ENCODE measurements around the gene FRMD1. TPM values are rescaled to one million over a fixed set of nuclear protein-coding genes. Genes with fewer than 3 reads are reported as not detected.

FRMD1 gene
- total and polyA plus RNA-seq, 2 donors (not counting 1 experiment from before 2014, with no cell fraction given), result not detected

DNA sequence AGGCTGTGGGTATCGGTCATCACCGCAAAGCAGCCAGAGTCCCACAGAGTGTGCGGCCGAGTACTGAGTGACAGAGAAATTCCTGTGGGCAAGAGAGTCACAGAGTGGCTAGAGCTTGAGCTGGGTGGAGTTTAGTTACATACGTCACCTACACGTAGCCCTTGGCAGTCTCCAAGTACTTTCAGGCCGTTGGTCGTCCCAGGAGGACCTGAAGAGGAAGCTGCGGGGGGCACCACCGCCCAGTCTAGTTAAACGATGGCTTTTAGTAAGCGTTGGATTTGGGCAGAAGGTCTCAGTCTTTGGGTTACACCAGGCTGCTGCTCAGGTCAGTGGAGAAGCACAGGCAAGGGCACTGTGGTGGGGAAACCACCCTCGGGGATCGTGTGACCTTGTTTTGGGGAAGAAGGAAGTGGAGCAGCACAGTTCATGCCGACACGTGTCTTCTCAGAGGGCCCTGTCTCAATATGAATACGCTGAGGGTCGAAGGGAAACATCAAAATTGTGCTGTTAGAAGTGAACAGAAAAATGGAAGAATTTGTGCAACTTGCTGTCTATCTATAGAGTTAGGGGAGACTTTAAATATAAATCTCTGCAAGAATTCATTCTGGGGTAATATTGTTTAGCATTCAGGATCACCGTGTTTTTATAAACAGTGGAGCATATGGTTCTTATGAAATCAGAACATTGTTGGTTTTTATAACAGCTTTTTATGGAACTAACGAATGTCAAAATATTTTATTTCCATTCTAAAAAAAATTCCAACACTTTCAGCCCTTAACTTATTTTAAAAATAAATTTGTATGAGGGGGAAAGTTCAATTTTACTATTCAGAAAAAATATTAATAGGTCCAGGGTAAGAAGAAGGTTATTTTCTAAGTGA, 52.9 kb downstream of the FRMD1 start:
- ChIA-PET CTCF (no interaction called here), POLR2A (no interaction called here)
- Histone ChIP-seq H3K4me1 (ENCODE audit: control insufficient read depth in 2 of 2, insufficient read depth in 2 of 2, low read length in 2 of 2) (no peaks in the 10 kb centered on the region), H3K79me2 (ENCODE audit: control insufficient read depth, insufficient read depth, low read length) (no peaks in the 10 kb centered on the region), H3K4me3 (ENCODE audit: control extremely low read depth in 1 of 5, extremely low read depth in 1 of 5, insufficient read depth in 1 of 5, low read depth in 2 of 5, low read length in 4 of 5) (no peak overlapping the region), H3K36me3 (replicated peaks in 1 of 2; ENCODE audit: control extremely low read depth in 1 of 2, control insufficient read depth in 1 of 2, extremely low read depth in 1 of 2, insufficient read depth in 2 of 2, low read length in 1 of 2) (no peaks in the 10 kb centered on the region), H3K27ac (ENCODE audit: low read length in 2 of 2) (no peak overlapping the region), H3K9me3 (ENCODE audit: control extremely low read depth in 1 of 3, control insufficient read depth in 2 of 3, insufficient read depth in 1 of 3, low read length in 2 of 3) (peaks cover 0 to 5% (median 0%) of the 10 kb centered on the region in 3 donors), H3K27me3 (replicated peaks in 1 of 4; ENCODE audit: control extremely low read depth in 1 of 4, control insufficient read depth in 3 of 4, insufficient read depth in 4 of 4, low read length in 3 of 4) (no peaks in the 10 kb centered on the region), H3K9ac (ENCODE audit: low read length) (no peak overlapping the region), H2AFZ (ENCODE audit: insufficient read depth, low read depth, low read length, poor library complexity, severe bottlenecking) (no peak overlapping the region), H3K4me2 (replicated peaks; ENCODE audit: low read depth, low read length, poor library complexity, severe bottlenecking) (no peak overlapping the region), H4K20me1 (ENCODE audit: control insufficient read depth, insufficient read depth, low read length, poor library complexity, severe bottlenecking) (no peaks in the 10 kb centered on the region)
- no peak overlapping the region for H3K4me3 Mint-ChIP-seq
- H3K27ac Mint-ChIP-seq, result no peak overlapping the region
- intact Hi-C loops (cut with micrococcal nuclease), result no loop called here
- no peak for DNase-seq
- ATAC-seq (ENCODE audit: low read depth), result no peak
- no peaks in the 10 kb centered on the region for H3K9me3 Mint-ChIP-seq (ENCODE audit: insufficient read depth)
- H3K27me3 Mint-ChIP-seq, result no peaks in the 10 kb centered on the region
- 84% methylated on average over 17 of the region's 20 CpGs for WGBS (ENCODE audit: insufficient coverage)
- TF ChIP-seq, protein P1, sequence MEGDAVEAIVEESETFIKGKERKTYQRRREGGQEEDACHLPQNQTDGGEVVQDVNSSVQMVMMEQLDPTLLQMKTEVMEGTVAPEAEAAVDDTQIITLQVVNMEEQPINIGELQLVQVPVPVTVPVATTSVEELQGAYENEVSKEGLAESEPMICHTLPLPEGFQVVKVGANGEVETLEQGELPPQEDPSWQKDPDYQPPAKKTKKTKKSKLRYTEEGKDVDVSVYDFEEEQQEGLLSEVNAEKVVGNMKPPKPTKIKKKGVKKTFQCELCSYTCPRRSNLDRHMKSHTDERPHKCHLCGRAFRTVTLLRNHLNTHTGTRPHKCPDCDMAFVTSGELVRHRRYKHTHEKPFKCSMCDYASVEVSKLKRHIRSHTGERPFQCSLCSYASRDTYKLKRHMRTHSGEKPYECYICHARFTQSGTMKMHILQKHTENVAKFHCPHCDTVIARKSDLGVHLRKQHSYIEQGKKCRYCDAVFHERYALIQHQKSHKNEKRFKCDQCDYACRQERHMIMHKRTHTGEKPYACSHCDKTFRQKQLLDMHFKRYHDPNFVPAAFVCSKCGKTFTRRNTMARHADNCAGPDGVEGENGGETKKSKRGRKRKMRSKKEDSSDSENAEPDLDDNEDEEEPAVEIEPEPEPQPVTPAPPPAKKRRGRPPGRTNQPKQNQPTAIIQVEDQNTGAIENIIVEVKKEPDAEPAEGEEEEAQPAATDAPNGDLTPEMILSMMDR (IDR thresholded peaks at IDR 0.05), result no peak
- TF ChIP-seq EZH2 (IDR thresholded peaks at IDR 0.05; ENCODE audit: borderline replicate concordance, insufficient read depth, low read depth, low read length, poor library complexity, severe bottlenecking), result no peak
- H3K4me1 Mint-ChIP-seq, result no peaks in the 10 kb centered on the region

DNA sequence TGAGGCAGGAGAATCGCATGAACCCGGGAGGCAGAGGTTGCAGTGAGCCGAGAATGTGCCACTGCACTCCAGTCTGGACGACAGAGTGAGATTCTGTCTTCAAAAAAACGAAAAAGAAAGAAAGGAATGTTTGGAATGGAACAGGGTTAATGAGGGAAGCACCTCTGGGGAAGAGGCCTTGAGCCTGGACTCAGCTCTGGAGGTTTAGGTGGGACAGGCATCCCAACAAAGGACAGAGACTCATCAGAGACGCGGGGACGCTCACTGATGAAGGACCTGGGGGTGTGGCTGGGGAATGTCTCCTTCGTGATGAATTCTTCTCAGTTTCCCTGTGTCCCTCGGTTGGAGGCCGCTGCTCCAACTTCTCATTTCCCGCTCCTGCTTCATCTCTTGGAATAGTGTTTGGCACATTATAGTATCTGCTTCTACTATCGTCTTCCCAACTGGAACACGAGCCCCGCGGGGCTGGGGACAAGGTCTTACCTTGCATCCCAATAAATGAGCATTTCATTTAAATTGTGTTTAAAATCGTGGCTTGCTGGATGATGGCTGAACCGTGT, 54.0 kb downstream of the FRMD1 start:
- no peak overlapping the region for H3K4me2 ChIP-seq (replicated peaks; ENCODE audit: low read depth, low read length, poor library complexity, severe bottlenecking)
- no peaks in the 10 kb centered on the region for H4K20me1 ChIP-seq (ENCODE audit: control insufficient read depth, insufficient read depth, low read length, poor library complexity, severe bottlenecking)
- TF ChIP-seq EZH2 (IDR thresholded peaks at IDR 0.05; ENCODE audit: borderline replicate concordance, insufficient read depth, low read depth, low read length, poor library complexity, severe bottlenecking), result no peak
- TF ChIP-seq, protein P1 (IDR thresholded peaks at IDR 0.05), result no peak
- intact Hi-C loops (cut with micrococcal nuclease), result no loop called here
- no peak overlapping the region for H3K4me3 ChIP-seq (ENCODE audit: control extremely low read depth in 1 of 5, extremely low read depth in 1 of 5, insufficient read depth in 1 of 5, low read depth in 2 of 5, low read length in 4 of 5)
- no peak overlapping the region for H3K27ac Mint-ChIP-seq
- peaks cover 2% of the 10 kb centered on the region for H3K9me3 Mint-ChIP-seq (ENCODE audit: insufficient read depth)
- H3K4me3 Mint-ChIP-seq, result no peak overlapping the region
- H2AFZ ChIP-seq (ENCODE audit: insufficient read depth, low read depth, low read length, poor library complexity, severe bottlenecking), result no peak overlapping the region
- POLR2A ChIA-PET, result no interaction called here
- H3K27me3 Mint-ChIP-seq, result no peaks in the 10 kb centered on the region
- WGBS (ENCODE audit: insufficient coverage), result 93% methylated on average over 11 of the region's 18 CpGs
- no peaks in the 10 kb centered on the region for H3K36me3 ChIP-seq (replicated peaks in 1 of 2; ENCODE audit: control extremely low read depth in 1 of 2, control insufficient read depth in 1 of 2, extremely low read depth in 1 of 2, insufficient read depth in 2 of 2, low read length in 1 of 2)
- H3K27ac ChIP-seq (ENCODE audit: low read length in 2 of 2), result no peak overlapping the region
- H3K79me2 ChIP-seq (ENCODE audit: control insufficient read depth, insufficient read depth, low read length), result no peaks in the 10 kb centered on the region
- H3K4me1 ChIP-seq (ENCODE audit: control insufficient read depth in 2 of 2, insufficient read depth in 2 of 2, low read length in 2 of 2), result no peaks in the 10 kb centered on the region
- ATAC-seq (ENCODE audit: low read depth), result no peak
- CTCF ChIA-PET, result no interaction called here
- DNase-seq, result no peak
- H3K4me1 Mint-ChIP-seq, result no peaks in the 10 kb centered on the region
- no peaks in the 10 kb centered on the region for H3K27me3 ChIP-seq (replicated peaks in 1 of 4; ENCODE audit: control extremely low read depth in 1 of 4, control insufficient read depth in 3 of 4, insufficient read depth in 4 of 4, low read length in 3 of 4)
- H3K9me3 ChIP-seq (ENCODE audit: control extremely low read depth in 1 of 3, control insufficient read depth in 2 of 3, insufficient read depth in 1 of 3, low read length in 2 of 3), result peaks cover 0 to 5% (median 0%) of the 10 kb centered on the region in 3 donors
- H3K9ac ChIP-seq (ENCODE audit: low read length), result no peak overlapping the region
